Measurements from ENCODE around the gene TMPRSS3.

DNA sequence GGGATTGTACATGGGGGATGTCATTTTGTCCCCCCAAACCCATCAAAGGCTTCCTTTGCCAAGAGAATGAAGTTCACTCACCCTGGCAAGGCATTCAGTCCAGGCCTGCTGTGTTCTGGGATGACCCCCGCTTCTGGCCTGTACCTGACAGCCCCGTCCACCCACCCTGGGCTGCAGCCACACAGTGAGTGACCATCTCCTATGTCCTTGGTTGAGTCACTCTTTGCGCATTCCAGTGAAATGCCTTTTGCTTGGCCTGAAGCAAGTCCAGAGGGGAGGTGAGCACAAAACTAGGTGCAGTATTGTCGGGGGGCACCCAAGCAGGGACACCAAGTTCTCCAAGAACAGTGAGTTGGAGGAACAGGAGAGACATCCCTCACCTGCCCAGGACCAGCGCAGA lies 10.2 kb downstream of the TMPRSS3 start:
- TF ChIP-seq CTCF (IDR thresholded peaks at IDR 0.05), result no peak
- no peak for TF ChIP-seq POLR2A (IDR thresholded peaks at IDR 0.05)
